Heart right ventricle (tissue), 16 donors: ENCODE data around the gene RHBDL2. TPM values are rescaled to one million over a fixed set of nuclear protein-coding genes. Genes with fewer than 3 reads are reported as not detected.
A peak's percentile ranks its signal among the peaks of the same experiment; 100 is the strongest.
"Not testable (repeated sequence)": the region's sequence is repeated elsewhere in the genome, so short reads cannot be mapped to it uniquely, and the experiment has no call there.

ENCODE experiments used
- ATAC-seq, 8 donors: fragments of 200-7000 bp; cut with Tn5 transposase; one replicate each; pipeline ENCODE4 v1.9.1; 2020; ENCODE audit warnings: mild to moderate bottlenecking in 8 of 8, moderate library complexity in 8 of 8, moderate number of reproducible peaks in 1 of 8
- DNase-seq, 2 donors: peaks; one replicate each; pipeline ENCODE4 v3.0.0-alpha.2; 2020
- H3K27ac ChIP-seq, 10 donors: fragments of 200-600 bp; sonication (generic) in 2 of 10; one replicate each; pipeline versions ENCODE4 v1.5.0 to v1.8.0; 2020 to 2022; ENCODE audit warnings: mild to moderate bottlenecking in 3 of 10
- H3K27me3 ChIP-seq, 7 donors: fragments of 200-600 bp; one replicate each; pipeline ENCODE4 v1.8.0; 2021 to 2022; ENCODE audit warnings: mild to moderate bottlenecking in 2 of 7
- H3K36me3 ChIP-seq, 9 donors: fragments of 200-600 bp; sonication (generic) in 1 of 9; one replicate each; pipeline versions ENCODE4 v1.5.0 to v1.8.0; 2020 to 2022; ENCODE audit warnings: mild to moderate bottlenecking in 2 of 9
- H3K4me1 ChIP-seq, 9 donors: fragments of 200-600 bp; sonication (generic) in 1 of 9; one replicate each; pipeline versions ENCODE4 v1.5.0 to v1.8.0; 2020 to 2022; ENCODE audit warnings: mild to moderate bottlenecking in 4 of 9
- H3K4me3 ChIP-seq, 10 donors: fragments of 200-600 bp; sonication (generic) in 2 of 10; one replicate each; pipeline versions ENCODE4 v1.5.0 to v1.8.0; 2020 to 2022; ENCODE audit warnings: mild to moderate bottlenecking in 7 of 10, moderate library complexity in 2 of 10
- H3K9me3 ChIP-seq, 11 donors: fragments of 200-600 bp in 10 of 11; sonication (generic) in 2 of 11; one replicate each; pipeline versions ENCODE4 v1.5.0 to v1.8.0; 2013 to 2022; ENCODE audit warnings: mild to moderate bottlenecking in 2 of 11, control low read depth in 1 of 11, moderate library complexity in 1 of 11
- WGBS, 2 donors: extraction: QIAGEN DNeasy Blood & Tissue Kit; methylation state at CpG; one replicate each; pipeline ENCODE4 v1.1.7; 2013; ENCODE audit warnings: inconsistent platforms in 1 of 2; 5-methylcytosine and 5-hydroxymethylcytosine counted together
- intact Hi-C, 10 donors: fragments of 100-400 bp; cut with DNase I; formaldehyde crosslinking; loops; one replicate each; pipeline versions ENCODE4 v1.11.1 to v1.14.2; 2022
- polyA plus RNA-seq, 2 donors: library from polyadenylated mRNA; stranded (reverse); fragments of 200-250 nt; gene quantifications; one replicate each; pipeline ENCODE4 v1.2.3, GENCODE V29; 2013
- total RNA-seq, 10 donors: library from RNA; stranded (reverse); fragmentation: NEBNext Ultra II Directional in 3 of 10; extraction: Animal tissue kit (Norgen Biotek cat#: 25700) in 3 of 10; gene quantifications; one replicate each; pipeline versions ENCODE4 v1.2.1 to v1.2.4, GENCODE V29; 2021 to 2023
- TF ChIP-seq, protein P1 (sequence below), 9 donors: fragments of 200-600 bp; sonication (generic) in 2 of 9; IDR thresholded peaks; one replicate each; pipeline versions ENCODE4 v1.5.0 to v1.8.0; 2021 to 2022; ENCODE audit warnings: antibody characterized with exemption in 9 of 9, mild to moderate bottlenecking in 5 of 9, moderate library complexity in 1 of 9
- donor health status: Arrhythmogenic right ventricular cardiomyopathy.
- donor health status: ischemic (EF 13 %, LVEDD 7.1; RV severe dilation, severe dysfunction).
- donor health status: healthy with polysubstance abuse.
- donor health status: DM: no; HTN: yes; CAD: no.
- donor health status: DM: no; HTN: no; CAD: no.
- donor health status: ischemic (EF 25% LVEDD 6.9; RV normal size, moderate dysfunction).
- donor health status: ischemic (EF 25% LVEDD 5.7; RV mildly dilated, moderate dysfunction).
- donor health status: healthy.
- donor health status: DM: yes; HTN: yes; CAD: no.
- donor health status: Ischemic cardiomyopathy.
- donor health status: ischemic (EF 35%, LVEDD 5.7; RV mildly dilated, moderate dysfunction).
- donor health status: nonischemic (EF 11% LVEDD 7.7; RV severe dilation, severe dysfunction).
- donor health status: DM: yes; HTN: yes; CAD: no.
- donor health status: PGD.
- donor health status: ischemic (EF 29% LVEDD 5.4; RV normal size, mild dysfunction).
- donor health status: nonischemic (EF 23%, LVEDD 6.1; RV moderate dilation, normal function).

RHBDL2 gene
- total and polyA plus RNA-seq, 12 donors: 0.11 to 0.51 (median 0.34) TPM; not detected in 8

DNA sequence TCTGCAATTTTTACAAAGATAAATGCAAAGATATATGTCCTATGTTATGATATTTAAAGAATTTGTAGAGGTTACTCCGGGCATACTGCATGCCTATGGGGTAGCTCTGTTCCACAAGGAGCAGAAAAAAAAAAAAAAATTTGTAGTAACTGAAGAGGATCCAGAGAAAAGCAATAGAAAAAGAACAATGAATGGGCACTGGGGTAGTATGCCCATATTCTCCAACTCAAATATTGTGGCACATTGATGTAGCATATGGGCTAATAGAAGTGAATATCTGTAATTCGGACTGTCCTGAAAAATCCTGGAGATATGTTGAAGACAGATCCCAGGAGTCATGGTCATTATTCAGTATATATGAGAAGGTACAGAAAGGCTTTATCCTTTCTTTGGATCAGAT, 48.3 kb upstream of the RHBDL2 start:
- TF ChIP-seq, protein P1, sequence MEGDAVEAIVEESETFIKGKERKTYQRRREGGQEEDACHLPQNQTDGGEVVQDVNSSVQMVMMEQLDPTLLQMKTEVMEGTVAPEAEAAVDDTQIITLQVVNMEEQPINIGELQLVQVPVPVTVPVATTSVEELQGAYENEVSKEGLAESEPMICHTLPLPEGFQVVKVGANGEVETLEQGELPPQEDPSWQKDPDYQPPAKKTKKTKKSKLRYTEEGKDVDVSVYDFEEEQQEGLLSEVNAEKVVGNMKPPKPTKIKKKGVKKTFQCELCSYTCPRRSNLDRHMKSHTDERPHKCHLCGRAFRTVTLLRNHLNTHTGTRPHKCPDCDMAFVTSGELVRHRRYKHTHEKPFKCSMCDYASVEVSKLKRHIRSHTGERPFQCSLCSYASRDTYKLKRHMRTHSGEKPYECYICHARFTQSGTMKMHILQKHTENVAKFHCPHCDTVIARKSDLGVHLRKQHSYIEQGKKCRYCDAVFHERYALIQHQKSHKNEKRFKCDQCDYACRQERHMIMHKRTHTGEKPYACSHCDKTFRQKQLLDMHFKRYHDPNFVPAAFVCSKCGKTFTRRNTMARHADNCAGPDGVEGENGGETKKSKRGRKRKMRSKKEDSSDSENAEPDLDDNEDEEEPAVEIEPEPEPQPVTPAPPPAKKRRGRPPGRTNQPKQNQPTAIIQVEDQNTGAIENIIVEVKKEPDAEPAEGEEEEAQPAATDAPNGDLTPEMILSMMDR (IDR thresholded peaks at IDR 0.05): no peak
- Histone ChIP-seq H3K4me1 (peaks cover 0 to 38% (median 27%) of the 10 kb centered on the region in 9 donors), H3K4me3 (peak overlapping the region in 1 of 10 donors; percentile 97), H3K36me3 (peaks cover 0 to 22% (median 0%) of the 10 kb centered on the region in 9 donors), H3K27ac (peak overlapping the region in 9 of 10 donors; percentile 94 to 98 (median 97)), H3K9me3 (no peaks in the 10 kb centered on the region), H3K27me3 (no peaks in the 10 kb centered on the region)
- no peak for ATAC-seq
- intact Hi-C loops: loop anchor here in 8 of 10 donors (5.0 to 10.0 kb wide), 6 partner anchors 37 to 133 kb away; partner anchors contain the start of genes MYCBP (in 4 of the 8), NDUFS5 (in 2 of the 8), RRAGC (in 2 of the 8) and RHBDL2 (in 1 of the 8)
- no peak for DNase-seq
- WGBS, 2 donors: 63 to 69% methylated on average over 2 of the region's 2 CpGs

DNA sequence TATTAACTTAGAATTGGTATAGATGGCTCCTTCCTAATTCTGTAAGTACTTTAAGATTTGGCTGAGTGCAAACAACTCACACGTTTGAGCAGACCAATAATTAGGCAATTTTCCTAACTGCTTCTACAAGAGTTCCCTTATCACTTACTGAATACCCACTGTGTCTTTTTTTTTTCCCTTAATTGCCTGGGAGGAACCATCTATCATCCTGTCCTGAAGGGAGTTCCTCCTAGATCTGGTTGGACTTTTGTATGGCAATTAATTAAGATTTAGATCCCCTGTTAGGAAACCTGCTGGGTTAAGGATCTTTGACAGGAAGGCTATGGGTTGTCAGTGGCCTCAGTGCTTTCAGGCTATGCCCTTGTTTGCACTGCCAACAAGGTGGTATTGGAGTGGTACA, 37.8 kb upstream of the RHBDL2 start:
- H3K4me3 ChIP-seq, H3K27me3 ChIP-seq, H3K36me3 ChIP-seq, intact Hi-C loops, DNase-seq, H3K4me1 ChIP-seq, H3K27ac ChIP-seq, ATAC-seq: not testable (repeated sequence)
- WGBS, 2 donors: 62% methylated on average over 1 of the region's 1 CpG
- H3K9me3 ChIP-seq: peaks cover 0 to 17% (median 4%) of the 10 kb centered on the region in 11 donors

DNA sequence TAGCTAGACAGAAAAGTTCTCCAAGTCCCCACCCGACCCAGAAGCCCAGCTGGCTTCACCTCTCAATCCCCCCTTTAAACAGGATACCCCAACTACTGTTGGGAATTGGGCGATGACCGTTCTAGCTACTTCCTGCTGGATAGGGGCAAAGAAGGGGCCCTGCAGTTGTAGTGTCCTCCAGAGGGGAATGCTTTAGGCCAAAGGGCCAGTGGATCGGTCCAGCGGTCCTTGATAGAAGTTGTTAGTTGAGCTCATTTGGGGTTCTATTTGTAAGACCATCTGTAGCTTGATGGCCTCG, 36.6 kb upstream of the RHBDL2 start:
- H3K4me3 ChIP-seq, H3K27ac ChIP-seq, intact Hi-C loops, DNase-seq, H3K4me1 ChIP-seq, H3K27me3 ChIP-seq, H3K36me3 ChIP-seq, ATAC-seq: not testable (repeated sequence)
- 93 to 96% methylated on average over 5 to 6 of the region's 6 CpGs for WGBS, 2 donors
- H3K9me3 ChIP-seq: peaks cover 0 to 17% (median 4%) of the 10 kb centered on the region in 11 donors

DNA sequence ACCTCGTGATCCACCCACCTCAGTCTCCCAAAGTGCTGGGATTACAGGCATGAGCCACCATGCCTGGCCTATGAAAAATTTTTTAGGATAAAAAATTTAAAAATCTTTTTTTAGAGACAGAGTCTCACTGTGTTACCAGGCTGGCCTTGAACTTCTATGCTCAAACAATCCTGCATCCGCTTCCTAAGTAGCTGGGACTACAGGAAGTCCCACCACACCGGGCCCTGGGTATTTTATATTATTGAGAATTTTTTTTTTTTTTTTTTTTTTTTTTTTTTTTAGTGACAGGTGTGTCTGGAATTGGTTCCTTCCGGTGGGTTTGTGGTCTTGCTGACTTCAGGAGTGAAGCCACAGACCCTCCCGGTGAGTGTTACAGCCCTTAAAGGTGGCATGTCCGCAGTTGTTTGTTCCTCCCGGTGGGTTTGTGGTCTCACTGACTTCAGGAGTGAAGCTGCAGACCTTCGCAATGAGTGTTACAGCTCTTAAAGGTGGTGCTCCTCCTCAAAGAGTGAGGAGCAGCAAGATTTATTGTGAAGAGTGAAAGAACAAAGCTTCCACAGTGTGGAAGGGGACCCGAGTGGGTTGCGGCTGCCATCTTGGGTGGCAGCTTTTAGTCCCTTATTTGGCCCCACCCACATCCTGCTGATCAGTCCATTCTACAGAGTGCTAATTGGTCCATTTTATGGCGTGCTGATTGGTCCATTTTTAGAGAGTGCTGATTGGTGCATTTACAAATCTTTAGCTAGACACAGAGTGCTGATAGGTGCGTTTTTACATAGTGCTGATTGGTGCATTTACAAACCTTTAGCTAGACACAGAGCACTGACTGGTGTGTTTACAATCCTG, 36.0 kb upstream of the RHBDL2 start:
- 89 to 91% methylated on average over 12 of the region's 12 CpGs for WGBS, 2 donors
- H3K4me1 ChIP-seq, DNase-seq, H3K4me3 ChIP-seq, H3K36me3 ChIP-seq, ATAC-seq, H3K27ac ChIP-seq, H3K27me3 ChIP-seq, intact Hi-C loops: not testable (repeated sequence)
- H3K9me3 ChIP-seq: peaks cover 0 to 17% (median 4%) of the 10 kb centered on the region in 11 donors

DNA sequence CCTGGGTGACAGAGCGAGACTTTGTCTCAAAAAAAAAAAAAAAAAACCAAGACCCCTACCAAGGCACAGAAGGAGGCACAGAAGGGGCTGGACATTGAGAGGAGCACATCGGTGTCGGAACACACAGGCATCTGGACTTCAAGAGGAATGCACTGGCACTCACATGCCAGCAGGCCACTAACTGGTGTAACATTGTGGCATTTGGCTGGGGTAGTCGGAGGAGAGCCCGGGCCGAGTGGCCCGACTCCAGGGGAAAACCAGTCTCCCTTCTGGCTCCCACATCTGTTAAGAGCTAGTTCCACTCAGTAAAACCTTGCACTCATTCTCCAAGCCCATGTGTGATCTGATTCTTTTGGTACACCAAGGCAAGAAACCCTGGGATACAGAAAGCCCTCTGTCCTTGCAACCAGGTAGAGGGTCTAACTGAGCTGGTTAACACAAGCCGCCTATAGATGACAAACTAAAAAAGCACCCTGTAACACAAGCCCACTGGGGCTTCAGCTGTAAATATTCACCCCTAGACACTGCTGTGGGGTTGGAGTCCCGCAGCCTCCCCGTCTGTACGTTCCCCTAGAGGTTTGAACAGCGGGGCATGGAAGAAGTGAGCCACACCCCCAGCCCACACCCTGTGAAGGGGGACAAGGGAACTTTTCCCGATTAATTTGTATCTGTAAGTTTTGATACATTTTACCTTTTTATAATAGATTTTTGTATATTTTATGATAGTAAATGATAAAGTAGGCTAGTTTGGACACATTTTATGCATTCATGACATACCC, 32.2 kb upstream of the RHBDL2 start:
- Histone ChIP-seq H3K9me3 (peaks cover 0 to 15% (median 4%) of the 10 kb centered on the region in 11 donors), H3K27me3 (no peaks in the 10 kb centered on the region), H3K4me1 (peaks cover 0 to 3% (median 0%) of the 10 kb centered on the region in 9 donors), H3K36me3 (no peaks in the 10 kb centered on the region), H3K27ac (no peak overlapping the region), H3K4me3 (no peak overlapping the region)
- 63 to 67% methylated on average over 13 of the region's 13 CpGs for WGBS, 2 donors
- DNase-seq (peak in 1 of 2 donors; percentile 15), ATAC-seq (peak in 6 of 8 donors; percentile 56 to 87 (median 71))
- intact Hi-C loops: no loop called here
- TF ChIP-seq, protein P1 (IDR thresholded peaks at IDR 0.05): no peak

DNA sequence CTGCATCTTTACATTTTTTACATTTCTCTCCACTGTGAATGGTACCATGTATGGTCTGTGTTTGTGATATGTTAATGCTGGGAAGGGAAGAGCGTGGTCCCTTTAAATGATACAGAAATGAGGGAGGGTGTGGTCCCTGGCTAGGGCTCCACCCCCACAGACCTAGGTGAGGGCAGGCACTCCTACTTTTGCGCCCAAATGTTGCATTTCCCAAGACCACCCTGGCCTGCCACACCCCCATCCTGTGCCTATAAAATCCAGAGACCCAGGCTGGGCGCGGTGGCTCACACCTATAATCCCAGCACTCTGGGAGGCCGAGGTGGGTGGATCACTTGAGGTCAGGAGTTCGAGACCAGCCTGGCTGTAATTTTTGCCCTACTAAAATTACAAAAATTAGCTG, 31.5 kb upstream of the RHBDL2 start:
- intact Hi-C loops, DNase-seq, ATAC-seq, H3K4me1 ChIP-seq, H3K4me3 ChIP-seq, H3K9me3 ChIP-seq, H3K27me3 ChIP-seq, H3K27ac ChIP-seq, H3K36me3 ChIP-seq: not testable (repeated sequence)
- WGBS, 2 donors: 59 to 69% methylated on average over 6 of the region's 6 CpGs
